Left ventricle myocardium inferior (tissue), 1 donor: ENCODE data around the gene CLSTN2. TPM values are rescaled to one million over a fixed set of nuclear protein-coding genes. Genes with fewer than 3 reads are reported as not detected.

Experiments
- DNase-seq: peaks from one replicate; pipeline ENCODE4 v3.0.0-alpha.2; 2020
- H3K27ac ChIP-seq: fragments of 200-600 bp; replicated peaks from 2 replicates; pipeline ENCODE4 v1.8.0; 2021
- H3K27me3 ChIP-seq: fragments of 200-600 bp; 2 replicates; pipeline ENCODE4 v1.8.0; 2021; ENCODE audit warnings: low read depth
- H3K36me3 ChIP-seq: fragments of 200-600 bp; 2 replicates; pipeline ENCODE4 v1.8.0; 2021
- H3K4me1 ChIP-seq: fragments of 200-600 bp; 2 replicates; pipeline ENCODE4 v1.8.0; 2021
- H3K4me3 ChIP-seq: fragments of 200-600 bp; 2 replicates; pipeline ENCODE4 v1.8.0; 2021; ENCODE audit warnings: mild to moderate bottlenecking, moderate library complexity
- H3K9me3 ChIP-seq: fragments of 200-600 bp; replicated peaks from 2 replicates; pipeline ENCODE4 v1.8.0; 2021
- intact Hi-C: fragments of 100-400 bp; cut with micrococcal nuclease; formaldehyde crosslinking; loops from one replicate; pipeline ENCODE4 v1.11.0; 2022
- total RNA-seq: library from RNA; stranded (reverse); fragmentation: NEBNext Ultra II Directional; extraction: Animal tissue kit (Norgen Biotek cat#: 25700); gene quantifications from one replicate; pipeline ENCODE4 v1.2.1, GENCODE V29; 2021
- TF ChIP-seq, protein P1 (sequence below): fragments of 200-600 bp; IDR thresholded peaks from 2 replicates; pipeline ENCODE4 v1.8.0; 2021; ENCODE audit warnings: antibody characterized with exemption, mild to moderate bottlenecking, borderline replicate concordance
- donor health status: DM: no; HTN: yes; CAD: no; lungs with severe emphysema.

CLSTN2 gene
- total RNA-seq, 1 donor from 2014 or later: 7.0 TPM

DNA sequence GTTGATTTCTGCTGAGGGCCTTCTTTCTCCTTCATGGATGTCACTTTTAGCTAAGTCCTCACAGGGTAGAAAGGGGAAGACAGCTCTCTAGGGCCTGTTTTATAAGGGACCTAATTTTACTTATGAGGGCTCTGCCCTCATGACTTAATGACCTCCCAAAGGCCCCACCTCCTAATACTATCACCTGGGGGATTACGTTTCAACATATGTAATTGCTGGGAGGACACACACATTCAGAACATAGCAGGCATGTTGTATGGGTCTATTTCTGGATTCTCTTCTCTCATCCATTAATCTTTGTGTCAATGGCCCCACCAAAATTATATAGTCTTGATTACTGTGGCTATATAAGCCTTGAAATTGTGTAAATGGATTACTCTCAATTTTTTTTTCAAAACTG, 255.0 kb downstream of the CLSTN2 start:
- TF ChIP-seq, protein P1, sequence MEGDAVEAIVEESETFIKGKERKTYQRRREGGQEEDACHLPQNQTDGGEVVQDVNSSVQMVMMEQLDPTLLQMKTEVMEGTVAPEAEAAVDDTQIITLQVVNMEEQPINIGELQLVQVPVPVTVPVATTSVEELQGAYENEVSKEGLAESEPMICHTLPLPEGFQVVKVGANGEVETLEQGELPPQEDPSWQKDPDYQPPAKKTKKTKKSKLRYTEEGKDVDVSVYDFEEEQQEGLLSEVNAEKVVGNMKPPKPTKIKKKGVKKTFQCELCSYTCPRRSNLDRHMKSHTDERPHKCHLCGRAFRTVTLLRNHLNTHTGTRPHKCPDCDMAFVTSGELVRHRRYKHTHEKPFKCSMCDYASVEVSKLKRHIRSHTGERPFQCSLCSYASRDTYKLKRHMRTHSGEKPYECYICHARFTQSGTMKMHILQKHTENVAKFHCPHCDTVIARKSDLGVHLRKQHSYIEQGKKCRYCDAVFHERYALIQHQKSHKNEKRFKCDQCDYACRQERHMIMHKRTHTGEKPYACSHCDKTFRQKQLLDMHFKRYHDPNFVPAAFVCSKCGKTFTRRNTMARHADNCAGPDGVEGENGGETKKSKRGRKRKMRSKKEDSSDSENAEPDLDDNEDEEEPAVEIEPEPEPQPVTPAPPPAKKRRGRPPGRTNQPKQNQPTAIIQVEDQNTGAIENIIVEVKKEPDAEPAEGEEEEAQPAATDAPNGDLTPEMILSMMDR: no peak
- Histone ChIP-seq H3K27me3 (no peaks in the 10 kb centered on the region), H3K4me1 (peaks cover 39% of the 10 kb centered on the region), H3K27ac (no peak overlapping the region), H3K4me3 (no peak overlapping the region), H3K36me3 (no peaks in the 10 kb centered on the region), H3K9me3 (peaks cover 15% of the 10 kb centered on the region)
- DNase-seq: no peak
- intact Hi-C loops: no loop called here

DNA sequence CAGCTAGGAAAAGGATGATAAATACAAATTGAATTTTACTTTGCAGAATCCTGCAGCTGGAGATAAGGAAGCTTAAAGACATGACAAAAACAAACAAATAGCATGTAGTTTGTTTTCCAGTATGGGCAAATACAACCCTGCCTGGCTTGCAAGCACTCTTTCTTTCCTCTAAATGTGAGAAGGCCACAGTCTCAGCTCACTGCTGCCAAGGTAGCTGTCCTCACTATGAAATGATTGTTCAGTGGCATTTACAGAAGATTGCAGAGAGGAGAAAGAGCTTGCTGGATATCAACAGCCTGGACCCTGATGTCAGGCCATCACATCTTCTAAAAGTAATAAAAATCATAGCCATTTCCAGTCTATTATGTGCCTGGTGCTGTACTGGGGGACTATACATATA, 262.0 kb downstream of the CLSTN2 start:
- H3K27ac ChIP-seq: no peak overlapping the region
- TF ChIP-seq, protein P1: no peak
- intact Hi-C loops: no loop called here

DNA sequence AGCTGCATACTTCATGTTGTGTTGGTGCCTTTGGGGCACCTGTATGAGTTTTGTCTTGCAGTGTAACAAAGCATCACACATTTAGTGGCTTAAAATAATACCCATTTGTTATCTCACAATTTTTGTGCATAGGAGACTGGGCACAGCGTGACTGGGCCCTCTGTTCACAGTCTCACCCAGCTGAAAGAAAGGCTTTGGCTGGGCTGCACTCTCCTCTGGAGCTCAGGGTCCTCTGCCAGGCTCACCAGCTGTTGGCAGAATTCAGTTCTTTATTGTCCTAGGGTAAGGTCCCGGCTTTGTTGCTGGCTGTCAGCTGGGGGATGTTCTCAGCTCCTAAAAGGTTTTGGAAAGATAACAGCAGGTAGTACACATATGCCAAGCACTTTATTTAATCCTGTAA, 263.3 kb downstream of the CLSTN2 start:
- H3K27ac ChIP-seq: no peak overlapping the region
- H3K36me3 ChIP-seq: no peaks in the 10 kb centered on the region
- H3K4me3 ChIP-seq: no peak overlapping the region
- H3K27me3 ChIP-seq: no peaks in the 10 kb centered on the region
- H3K9me3 ChIP-seq: peaks cover 7% of the 10 kb centered on the region
- TF ChIP-seq, protein P1: no peak
- H3K4me1 ChIP-seq: peaks cover 20% of the 10 kb centered on the region
- no peak for DNase-seq
- intact Hi-C loops: no loop called here

More for the DNA sequence above, 262.0 kb downstream of the CLSTN2 start:
- Histone ChIP-seq H3K27me3 (no peaks in the 10 kb centered on the region), H3K4me1 (peaks cover 20% of the 10 kb centered on the region), H3K36me3 (no peaks in the 10 kb centered on the region), H3K9me3 (peaks cover 15% of the 10 kb centered on the region), H3K4me3 (no peak overlapping the region)
- no peak for DNase-seq

DNA sequence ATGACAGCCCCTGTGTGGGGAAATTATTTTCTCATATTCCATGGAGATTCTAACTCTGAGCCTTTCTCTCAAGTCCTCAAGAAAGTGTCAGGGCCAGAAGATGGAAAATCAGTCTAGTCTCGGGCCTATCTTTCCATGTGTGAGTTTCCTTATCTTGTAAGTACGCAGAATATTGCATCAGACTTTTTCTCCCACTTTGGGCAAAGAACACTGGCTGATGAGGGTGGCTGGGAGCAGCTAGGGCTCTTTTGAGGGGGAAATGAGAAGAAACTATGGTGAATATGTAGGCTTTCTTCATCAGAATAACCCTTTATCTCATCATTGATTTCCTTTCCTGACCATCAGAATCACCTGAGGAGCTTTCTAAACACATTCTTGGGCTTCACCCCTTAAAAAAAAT, 264.0 kb downstream of the CLSTN2 start:
- intact Hi-C loops: no loop called here
- Histone ChIP-seq H3K4me1 (peaks cover 26% of the 10 kb centered on the region), H3K36me3 (no peaks in the 10 kb centered on the region), H3K4me3 (no peak overlapping the region), H3K27ac (no peak overlapping the region), H3K9me3 (no peaks in the 10 kb centered on the region), H3K27me3 (no peaks in the 10 kb centered on the region)
- TF ChIP-seq, protein P1: no peak
- no peak for DNase-seq

DNA sequence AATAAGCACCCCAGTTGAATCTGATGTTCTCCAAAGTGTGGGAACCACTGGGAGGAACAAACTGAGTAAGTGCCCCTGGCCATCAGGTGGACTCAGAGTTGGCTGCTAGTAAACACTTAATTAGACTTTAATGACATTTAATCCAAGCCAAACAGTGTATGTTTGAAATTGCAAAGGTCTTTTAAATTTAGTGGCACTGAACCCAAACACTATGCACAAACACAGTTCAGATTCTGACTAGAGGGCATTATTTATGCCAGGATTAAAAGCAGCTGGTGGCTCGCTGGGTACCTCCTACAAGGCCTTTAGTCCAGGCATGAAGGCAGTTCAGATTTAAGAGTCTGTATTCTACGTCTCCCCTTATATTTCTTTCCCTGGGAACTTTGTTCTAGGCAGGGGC, 264.8 kb downstream of the CLSTN2 start:
- TF ChIP-seq, protein P1: no peak
- H3K4me1 ChIP-seq: peaks cover 26% of the 10 kb centered on the region
- H3K27me3 ChIP-seq: no peaks in the 10 kb centered on the region
- H3K27ac ChIP-seq: no peak overlapping the region
- H3K9me3 ChIP-seq: no peaks in the 10 kb centered on the region
- H3K36me3 ChIP-seq: no peaks in the 10 kb centered on the region
- no peak for DNase-seq
- H3K4me3 ChIP-seq: no peak overlapping the region
- intact Hi-C loops: no loop called here

DNA sequence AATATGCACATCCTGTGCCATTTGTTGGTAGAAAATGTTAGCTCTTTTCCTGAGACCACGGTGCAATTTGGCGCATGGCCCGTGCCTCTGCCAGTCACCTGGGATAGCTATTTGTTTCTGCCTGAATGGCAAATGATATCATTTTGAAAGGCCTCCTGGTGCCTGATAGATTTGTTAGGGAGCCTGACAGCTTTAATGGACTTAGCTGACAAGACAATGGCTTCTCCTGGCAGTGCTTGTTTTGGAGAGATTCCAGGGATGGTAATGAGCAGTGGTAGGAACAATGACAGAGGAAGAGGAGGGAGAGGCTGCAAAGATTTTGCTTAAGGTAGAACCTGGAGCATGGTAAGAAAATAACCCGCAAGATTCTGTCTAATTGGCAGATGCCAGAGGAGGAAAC, 268.5 kb downstream of the CLSTN2 start:
- TF ChIP-seq, protein P1: no peak
- intact Hi-C loops: no loop called here
- peaks cover under 1% of the 10 kb centered on the region for H3K27me3 ChIP-seq
- H3K9me3 ChIP-seq: no peaks in the 10 kb centered on the region
- no peak overlapping the region for H3K27ac ChIP-seq
- no peak overlapping the region for H3K4me3 ChIP-seq
- H3K4me1 ChIP-seq: peaks cover 13% of the 10 kb centered on the region
- no peaks in the 10 kb centered on the region for H3K36me3 ChIP-seq
- DNase-seq: no peak
